Neutrophil (primary cell): ENCODE results near the gene MYT1.

ENCODE experiments used
- H3K27ac ChIP-seq: fragments of 200-600 bp; sonication (generic); 2 replicates; pipeline ENCODE4 v1.5.1; 2016; ENCODE audit warnings: mild to moderate bottlenecking, moderate library complexity
- H3K27me3 ChIP-seq: fragments of 200-600 bp; sonication (generic); 2 replicates; pipeline ENCODE4 v1.6.0; 2016; ENCODE audit warnings: mild to moderate bottlenecking
- H3K36me3 ChIP-seq: fragments of 200-600 bp; sonication (generic); 2 replicates; pipeline ENCODE4 v1.5.1; 2017
- H3K4me1 ChIP-seq, 2 experiments: fragments of 200-600 bp in 1 of 2; sonication (generic) in 1 of 2; 1 replicate in 1 of 2; 2 replicates in 1 of 2; pipeline versions ENCODE4 v1.5.1 to v1.6.1; 2013 to 2016; ENCODE audit warnings: low read depth in 1 of 2, low read length in 1 of 2, mild to moderate bottlenecking in 1 of 2, moderate library complexity in 1 of 2; ENCODE audit not compliant: control insufficient read depth in 1 of 2, insufficient read depth in 1 of 2
- H3K4me3 ChIP-seq, 2 experiments: fragments of 200-600 bp in 1 of 2; sonication (generic) in 1 of 2; 1 replicate in 1 of 2; 2 replicates in 1 of 2; pipeline ENCODE4 v1.5.1; 2013 to 2016; ENCODE audit warnings: low read depth in 1 of 2, low read length in 1 of 2, mild to moderate bottlenecking in 1 of 2, moderate library complexity in 1 of 2
- H3K9me3 ChIP-seq: fragments of 200-600 bp; sonication (generic); 2 replicates; pipeline ENCODE4 v1.5.1; 2016
- TF ChIP-seq, protein P1 (sequence below): fragments of 200-600 bp; sonication (generic); IDR thresholded peaks from 2 replicates; pipeline ENCODE4 v1.5.1; 2016; ENCODE audit warnings: antibody characterized with exemption

Gene MYT1

DNA sequence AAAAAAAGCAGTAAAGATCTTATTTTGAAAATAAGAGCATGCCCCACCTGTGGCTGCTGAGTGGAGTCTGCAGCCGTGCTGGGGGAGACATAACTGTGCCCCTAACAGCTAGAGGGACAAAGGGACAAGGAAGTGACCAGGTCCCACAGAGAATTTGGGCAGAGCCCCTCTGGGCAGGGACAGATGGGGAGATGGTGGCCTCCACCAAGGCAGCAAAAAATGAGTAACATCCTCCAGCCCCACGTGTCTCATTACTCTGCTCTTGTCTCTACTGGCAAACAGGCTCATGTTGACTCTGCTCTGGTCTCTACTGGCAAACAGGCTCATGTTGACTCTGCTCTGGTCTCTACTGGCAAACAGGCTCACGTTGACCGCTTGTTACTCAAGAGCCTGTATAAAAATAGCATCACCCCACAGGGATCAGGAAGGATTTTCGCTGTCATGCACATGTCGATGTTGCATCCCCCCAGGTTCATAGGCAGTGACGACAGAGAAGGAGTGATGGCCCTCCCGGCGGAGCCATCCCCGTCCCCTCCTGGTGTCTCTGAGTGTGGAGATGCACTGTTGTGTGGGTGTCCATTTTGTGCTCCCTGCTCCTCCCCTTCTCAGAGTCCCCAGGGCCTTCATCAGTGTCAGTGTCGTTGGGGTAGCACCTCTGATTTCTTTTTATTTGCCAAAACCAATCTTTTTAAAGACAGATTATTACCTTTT, 74.0 kb downstream of the MYT1 start:
- no peak overlapping the region for H3K4me3 ChIP-seq
- H3K4me1 ChIP-seq: no peaks in the 10 kb centered on the region
- peaks cover 7% of the 10 kb centered on the region for H3K27me3 ChIP-seq
- no peaks in the 10 kb centered on the region for H3K9me3 ChIP-seq
- H3K27ac ChIP-seq: no peak overlapping the region
- TF ChIP-seq, protein P1, sequence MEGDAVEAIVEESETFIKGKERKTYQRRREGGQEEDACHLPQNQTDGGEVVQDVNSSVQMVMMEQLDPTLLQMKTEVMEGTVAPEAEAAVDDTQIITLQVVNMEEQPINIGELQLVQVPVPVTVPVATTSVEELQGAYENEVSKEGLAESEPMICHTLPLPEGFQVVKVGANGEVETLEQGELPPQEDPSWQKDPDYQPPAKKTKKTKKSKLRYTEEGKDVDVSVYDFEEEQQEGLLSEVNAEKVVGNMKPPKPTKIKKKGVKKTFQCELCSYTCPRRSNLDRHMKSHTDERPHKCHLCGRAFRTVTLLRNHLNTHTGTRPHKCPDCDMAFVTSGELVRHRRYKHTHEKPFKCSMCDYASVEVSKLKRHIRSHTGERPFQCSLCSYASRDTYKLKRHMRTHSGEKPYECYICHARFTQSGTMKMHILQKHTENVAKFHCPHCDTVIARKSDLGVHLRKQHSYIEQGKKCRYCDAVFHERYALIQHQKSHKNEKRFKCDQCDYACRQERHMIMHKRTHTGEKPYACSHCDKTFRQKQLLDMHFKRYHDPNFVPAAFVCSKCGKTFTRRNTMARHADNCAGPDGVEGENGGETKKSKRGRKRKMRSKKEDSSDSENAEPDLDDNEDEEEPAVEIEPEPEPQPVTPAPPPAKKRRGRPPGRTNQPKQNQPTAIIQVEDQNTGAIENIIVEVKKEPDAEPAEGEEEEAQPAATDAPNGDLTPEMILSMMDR: no peak
- H3K36me3 ChIP-seq: no peaks in the 10 kb centered on the region

DNA sequence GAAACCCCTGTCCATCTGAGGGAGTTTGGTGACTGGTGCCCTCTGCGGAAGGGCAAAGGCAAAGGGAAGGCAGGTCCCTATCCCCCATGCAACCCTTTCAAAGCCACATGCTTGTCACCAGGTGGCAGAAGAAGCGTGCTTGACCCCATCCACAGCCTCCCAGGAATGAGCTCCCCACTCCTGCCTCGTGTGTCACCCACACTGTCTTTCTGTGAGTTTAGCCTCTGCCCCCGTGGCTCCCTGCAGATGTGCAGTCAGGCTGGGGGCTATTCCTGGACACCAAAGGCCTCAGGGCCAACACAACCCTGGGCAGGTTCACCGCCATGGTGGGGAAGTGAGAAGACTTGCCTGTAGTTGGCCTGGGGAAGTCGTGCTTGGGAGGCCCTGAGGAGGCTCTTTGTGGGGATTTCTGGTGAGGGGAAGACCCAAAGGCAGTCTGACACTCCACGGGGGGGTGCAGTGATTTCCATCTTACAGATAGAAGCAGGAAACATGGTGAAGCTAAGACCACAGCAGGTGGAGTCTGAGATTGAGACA, 74.7 kb downstream of the MYT1 start:
- TF ChIP-seq, protein P1: no peak
- no peaks in the 10 kb centered on the region for H3K9me3 ChIP-seq
- H3K27me3 ChIP-seq: peaks cover 9% of the 10 kb centered on the region
- H3K27ac ChIP-seq: no peak overlapping the region
- H3K36me3 ChIP-seq: no peaks in the 10 kb centered on the region
- H3K4me3 ChIP-seq: no peak overlapping the region
- H3K4me1 ChIP-seq: no peaks in the 10 kb centered on the region

DNA sequence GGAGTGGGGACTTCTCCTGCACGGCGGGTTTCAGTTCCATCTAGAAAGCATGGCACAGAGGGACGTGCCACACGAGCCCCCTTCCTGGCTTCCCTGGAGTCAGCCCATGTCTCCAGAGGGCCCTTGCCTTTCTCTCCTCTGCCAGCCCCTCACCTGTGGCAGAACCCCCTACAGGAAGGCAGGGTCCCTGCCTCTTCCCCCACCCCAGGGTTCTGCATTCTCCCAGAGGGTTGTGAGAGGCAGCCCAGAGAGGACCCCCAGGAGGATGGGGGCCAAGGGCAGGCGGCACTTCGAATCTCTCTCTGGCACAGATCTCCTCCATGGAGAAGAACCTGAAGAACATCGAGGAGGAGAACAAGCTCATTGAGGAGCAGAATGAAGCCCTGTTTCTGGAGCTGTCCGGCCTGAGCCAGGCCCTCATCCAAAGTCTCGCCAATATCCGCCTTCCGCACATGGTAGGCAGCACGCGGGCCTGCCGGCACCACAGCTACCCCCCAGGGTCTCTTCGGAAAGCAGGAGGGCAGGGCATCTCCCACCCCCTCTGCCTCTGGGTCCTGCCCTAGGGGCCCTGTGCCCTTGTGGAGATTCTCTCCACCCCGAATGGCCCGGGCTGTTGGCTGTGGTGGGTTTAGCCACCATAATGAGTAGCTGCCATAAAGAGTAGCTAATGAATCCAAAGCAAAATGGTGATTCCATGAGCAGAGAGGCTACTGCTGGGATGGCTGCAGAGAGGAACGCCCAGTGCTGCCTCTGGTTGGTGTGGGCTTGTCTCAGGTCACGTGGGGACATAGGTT, 75.4 kb downstream of the MYT1 start:
- Histone ChIP-seq H3K9me3 (no peaks in the 10 kb centered on the region), H3K4me1 (no peaks in the 10 kb centered on the region), H3K4me3 (no peak overlapping the region), H3K27me3 (peaks cover 15% of the 10 kb centered on the region), H3K27ac (no peak overlapping the region), H3K36me3 (no peaks in the 10 kb centered on the region)
- TF ChIP-seq, protein P1: no peak

- Histone ChIP-seq H3K4me1 (no peaks in the 10 kb centered on the region), H3K36me3 (no peaks in the 10 kb centered on the region), H3K9me3 (no peaks in the 10 kb centered on the region), H3K4me3 (no peak overlapping the region), H3K27ac (no peak overlapping the region), H3K27me3 (peaks cover 22% of the 10 kb centered on the region)
- TF ChIP-seq, protein P1: no peak
Observed at GRCh38 chr20:64240243-64241015, 76.2 kb downstream of the MYT1 start.

DNA sequence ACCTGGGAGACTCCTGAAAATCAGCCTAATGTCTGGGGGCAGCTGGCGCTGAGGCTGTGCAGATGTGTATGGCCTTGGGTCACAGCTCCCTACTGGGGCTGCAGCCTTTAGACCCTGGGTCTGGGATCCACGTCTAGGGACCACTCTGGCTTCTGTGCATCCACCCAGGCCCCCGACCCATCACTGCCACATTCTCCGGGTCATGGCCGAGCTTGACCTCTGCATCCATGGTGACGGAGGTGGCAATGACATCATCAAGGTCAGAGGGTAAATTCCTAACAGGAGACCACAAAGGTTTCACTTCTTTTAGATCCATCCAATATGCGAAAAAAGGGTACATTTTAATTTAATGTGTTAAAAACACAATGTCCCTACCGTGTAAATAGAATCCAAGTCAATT, 76.8 kb downstream of the MYT1 start:
- TF ChIP-seq, protein P1: no peak
- no peaks in the 10 kb centered on the region for H3K9me3 ChIP-seq
- no peak overlapping the region for H3K4me3 ChIP-seq
- peaks cover 29% of the 10 kb centered on the region for H3K27me3 ChIP-seq
- no peak overlapping the region for H3K27ac ChIP-seq
- H3K4me1 ChIP-seq: no peaks in the 10 kb centered on the region
- no peaks in the 10 kb centered on the region for H3K36me3 ChIP-seq
